Measurements from ENCODE around the gene MED20.

- no peak for TF ChIP-seq GATA2 (IDR thresholded peaks at IDR 0.05; ENCODE audit: low read depth, low read length)
- no peak for TF ChIP-seq GATA3 (IDR thresholded peaks at IDR 0.05; ENCODE audit: low read depth, low read length)
Observed at GRCh38 chr6:41941280-41942066, 20.5 kb upstream of the MED20 start, which contains the start of gene CCND3.

Measured in SH-SY5Y (cell line).